ENCODE results near the gene CDH4.

CDH4 gene

GRCh38 chr20:61786230-61786629, 534.2 kb downstream of the CDH4 start:
- in situ Hi-C loops (cut with MboI; ENCODE audit: low sequenced_read_pairs): no loop called here

DNA sequence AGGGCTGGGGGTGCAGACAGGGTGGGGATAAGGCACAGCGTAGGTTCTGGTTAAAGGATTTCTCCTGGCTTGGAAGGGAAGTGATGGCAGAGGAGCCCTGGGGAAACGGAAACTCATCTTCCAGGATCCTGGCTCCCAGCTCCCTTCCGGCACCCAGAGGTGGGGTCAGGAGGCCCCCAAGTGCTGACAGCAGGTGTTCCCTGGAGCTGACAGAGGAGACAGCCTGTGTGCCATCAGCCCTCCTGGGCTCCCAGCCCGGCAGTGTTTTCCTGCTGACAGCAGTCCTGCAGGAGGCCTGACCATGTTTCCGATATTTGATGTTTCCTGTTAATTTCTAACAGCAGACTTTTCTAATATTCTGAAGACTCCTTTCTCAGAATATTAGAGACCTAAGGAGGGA, 536.3 kb downstream of the CDH4 start:
- in situ Hi-C loops (cut with MboI; ENCODE audit: low sequenced_read_pairs): no loop called here

- in situ Hi-C loops (cut with MboI; ENCODE audit: low sequenced_read_pairs): no loop called here
These were observed 537.3 kb downstream of the CDH4 start for GRCh38 chr20:61789329-61789728.

DNA sequence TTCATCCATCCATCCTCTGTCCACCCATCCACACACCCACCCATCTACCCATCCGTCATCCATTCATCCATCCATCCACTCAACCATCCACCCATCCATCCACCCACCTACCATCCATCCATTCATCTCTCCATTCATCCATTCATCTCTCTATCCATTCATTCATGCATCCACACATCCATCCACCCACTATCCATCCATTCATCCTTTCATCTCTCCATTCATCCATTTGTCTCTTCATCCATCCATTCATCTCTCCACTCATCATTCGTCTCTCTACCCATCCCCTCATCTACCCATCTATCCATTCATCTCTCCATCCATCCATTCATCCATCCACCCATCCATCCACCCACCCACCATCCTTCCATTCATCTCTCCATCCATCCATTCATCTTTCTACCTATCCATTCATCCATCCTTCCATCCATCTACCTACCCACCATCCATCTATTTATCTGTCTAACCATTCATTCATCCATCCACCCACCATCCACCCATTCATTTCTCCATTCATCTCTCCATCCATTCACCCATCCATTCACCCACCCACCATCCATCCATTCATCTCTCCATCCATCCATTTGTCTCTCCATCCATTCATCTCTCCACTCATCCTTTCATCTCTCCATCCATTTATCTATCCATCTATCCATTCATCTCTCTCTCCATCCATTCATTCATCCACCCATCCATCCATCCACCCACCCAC, 538.2 kb downstream of the CDH4 start:
- in situ Hi-C loops (cut with MboI; ENCODE audit: low sequenced_read_pairs): no loop called here

- in situ Hi-C loops (cut with MboI; ENCODE audit: low sequenced_read_pairs): no loop called here
These were observed 539.9 kb downstream of the CDH4 start for GRCh38 chr20:61791995-61792394.

GRCh38 chr20:61795669-61796630, 543.9 kb downstream of the CDH4 start:
- in situ Hi-C loops (cut with MboI; ENCODE audit: low sequenced_read_pairs): no loop called here

- in situ Hi-C loops (cut with MboI; ENCODE audit: low sequenced_read_pairs): no loop called here
These were observed 544.7 kb downstream of the CDH4 start for GRCh38 chr20:61796738-61797137.

DNA sequence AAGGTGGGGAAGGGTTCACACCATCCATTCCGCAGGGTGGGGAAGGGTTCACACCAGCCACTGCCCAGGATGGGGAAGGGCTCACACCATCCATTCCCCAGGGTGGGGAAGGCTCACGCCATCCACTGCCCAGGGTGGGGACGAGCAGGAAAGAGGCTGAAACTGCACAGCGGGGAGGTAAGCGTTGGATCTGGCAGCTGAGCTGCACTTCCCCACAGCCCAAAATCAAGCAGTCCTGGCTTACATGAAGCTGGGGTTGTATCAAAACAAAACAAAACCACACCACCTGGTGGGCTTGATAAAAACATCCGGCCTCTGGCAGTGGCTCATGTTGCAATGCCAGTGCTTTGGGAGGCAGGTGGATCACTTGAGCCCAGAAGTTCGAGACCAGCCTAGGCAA, 545.1 kb downstream of the CDH4 start:
- in situ Hi-C loops (cut with MboI; ENCODE audit: low sequenced_read_pairs): no loop called here

- in situ Hi-C loops (cut with MboI; ENCODE audit: low sequenced_read_pairs): no loop called here
These were observed 545.9 kb downstream of the CDH4 start for GRCh38 chr20:61797971-61798411.

DNA sequence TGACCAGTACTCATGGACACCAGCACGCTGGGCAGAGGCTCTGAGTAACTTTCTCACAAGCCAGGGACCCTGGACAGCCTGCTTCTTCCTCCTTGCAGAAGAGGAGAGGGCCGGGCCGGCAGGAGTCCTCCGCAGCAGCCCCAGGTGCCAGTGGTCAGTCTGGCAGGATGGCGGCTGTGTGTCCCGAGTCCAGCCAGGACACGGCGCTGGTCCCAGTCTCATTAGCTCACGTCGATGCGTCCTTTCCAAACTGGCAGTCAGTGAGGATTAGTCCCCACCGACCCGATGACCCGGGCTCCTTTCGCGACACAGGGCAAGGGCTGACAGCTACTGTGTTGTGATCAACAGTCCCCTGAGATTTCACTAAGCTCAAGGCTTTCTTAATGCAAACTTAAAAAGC, 546.6 kb downstream of the CDH4 start:
- in situ Hi-C loops (cut with MboI; ENCODE audit: low sequenced_read_pairs): no loop called here

DNA sequence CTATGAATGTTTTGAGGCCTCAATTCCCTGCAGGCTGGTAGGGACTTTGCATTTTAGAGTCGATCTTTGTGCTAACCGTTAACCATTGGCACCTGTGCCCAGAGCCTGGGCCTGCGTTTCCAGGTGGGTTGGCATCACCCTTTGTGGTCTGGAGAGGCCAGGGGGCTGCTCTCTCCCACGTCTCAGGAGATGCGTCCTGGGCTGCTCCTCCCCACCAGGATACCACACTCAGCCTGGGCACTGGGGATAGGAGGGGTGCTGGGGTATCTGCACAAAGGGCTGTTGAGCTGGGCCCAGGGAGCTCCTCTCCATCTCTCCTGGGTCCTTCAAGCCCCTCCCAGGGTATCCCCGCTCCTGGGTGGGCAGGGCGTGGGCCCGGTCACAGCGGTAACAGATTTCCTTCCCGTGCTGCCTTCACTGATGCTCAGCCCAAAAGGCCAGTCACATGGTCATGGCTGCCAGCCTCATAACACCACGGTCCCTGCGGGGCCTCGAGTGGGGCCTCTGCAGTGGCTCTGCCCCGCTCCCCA, 547.4 kb downstream of the CDH4 start:
- in situ Hi-C loops (cut with MboI; ENCODE audit: low sequenced_read_pairs): no loop called here

GRCh38 chr20:61799928-61800327, 547.9 kb downstream of the CDH4 start:
- in situ Hi-C loops (cut with MboI; ENCODE audit: low sequenced_read_pairs): no loop called here

- in situ Hi-C loops (cut with MboI; ENCODE audit: low sequenced_read_pairs): no loop called here
These were observed 548.5 kb downstream of the CDH4 start for GRCh38 chr20:61800359-61801064.

DNA sequence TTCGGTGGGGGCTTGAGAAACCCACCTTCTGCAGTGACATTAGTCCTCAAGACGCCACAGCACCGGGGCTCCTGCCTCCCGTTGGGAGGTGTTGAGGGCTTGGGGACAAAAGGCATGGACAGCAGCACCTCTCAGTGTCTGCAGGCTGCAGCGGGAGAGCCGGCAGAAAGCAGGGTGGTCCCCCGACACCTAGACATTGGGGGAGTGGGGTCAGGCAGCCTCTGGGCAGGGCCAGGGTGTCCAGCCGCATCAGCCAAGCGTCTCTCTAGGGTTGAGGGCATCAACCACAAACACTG, 549.0 kb downstream of the CDH4 start:
- in situ Hi-C loops (cut with MboI; ENCODE audit: low sequenced_read_pairs): no loop called here

- in situ Hi-C loops (cut with MboI; ENCODE audit: low sequenced_read_pairs): no loop called here
These were observed 549.4 kb downstream of the CDH4 start for GRCh38 chr20:61801428-61801827.

DNA sequence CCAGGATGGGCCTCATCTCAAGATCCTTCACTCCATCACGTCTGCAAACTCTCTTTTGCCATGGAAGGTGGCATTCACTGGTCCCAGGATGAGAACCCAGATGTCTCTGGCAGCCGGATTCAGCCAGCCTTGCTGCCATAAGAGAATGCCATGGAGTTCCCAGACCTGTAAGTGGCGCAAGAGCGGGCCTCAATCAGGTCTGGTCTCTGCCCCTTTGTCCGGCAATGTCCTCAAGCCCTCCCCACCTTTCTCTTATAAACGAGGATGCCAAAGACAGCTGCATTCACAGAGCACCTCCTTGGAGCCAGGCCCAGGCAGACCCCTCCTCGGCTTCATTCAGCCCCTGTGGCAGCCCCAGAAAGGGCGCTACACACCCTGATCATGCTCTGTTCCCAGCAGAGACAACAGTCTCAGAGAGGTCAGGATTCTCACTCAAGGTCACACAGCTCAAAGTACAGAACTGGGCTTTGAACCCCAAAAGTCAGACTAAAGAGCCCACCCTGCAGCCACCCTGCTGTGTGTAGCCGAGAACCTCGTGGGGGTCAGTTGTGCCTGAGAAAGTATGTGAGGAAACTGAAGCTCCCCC, 549.9 kb downstream of the CDH4 start:
- in situ Hi-C loops (cut with MboI; ENCODE audit: low sequenced_read_pairs): no loop called here

- in situ Hi-C loops (cut with MboI; ENCODE audit: low sequenced_read_pairs): no loop called here
These were observed 550.8 kb downstream of the CDH4 start for GRCh38 chr20:61802721-61803311.

DNA sequence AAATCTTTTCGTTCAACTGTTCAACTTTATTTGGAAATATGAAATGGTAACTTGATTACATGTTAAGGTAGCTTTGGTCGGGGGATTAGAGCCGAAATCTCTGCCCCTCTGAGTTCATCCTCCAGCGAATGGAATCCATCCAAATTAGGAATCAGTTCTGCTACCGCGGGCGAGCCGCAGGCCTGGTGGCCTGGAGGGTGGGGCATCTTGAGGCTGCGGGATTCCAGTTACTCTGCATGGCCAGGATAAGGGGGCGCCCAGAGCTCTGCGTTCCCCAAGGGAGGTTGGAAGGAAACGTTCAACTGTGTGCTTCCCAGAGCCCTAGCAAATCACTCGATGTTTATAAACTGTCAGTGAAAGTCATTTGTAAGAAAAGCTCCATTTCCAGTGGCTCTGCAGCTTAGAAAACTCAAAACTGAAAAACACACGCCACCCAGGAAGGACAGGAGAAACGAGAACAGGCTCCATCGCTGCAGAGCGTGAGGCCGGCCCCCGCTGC, 551.4 kb downstream of the CDH4 start:
- in situ Hi-C loops (cut with MboI; ENCODE audit: low sequenced_read_pairs): no loop called here

DNA sequence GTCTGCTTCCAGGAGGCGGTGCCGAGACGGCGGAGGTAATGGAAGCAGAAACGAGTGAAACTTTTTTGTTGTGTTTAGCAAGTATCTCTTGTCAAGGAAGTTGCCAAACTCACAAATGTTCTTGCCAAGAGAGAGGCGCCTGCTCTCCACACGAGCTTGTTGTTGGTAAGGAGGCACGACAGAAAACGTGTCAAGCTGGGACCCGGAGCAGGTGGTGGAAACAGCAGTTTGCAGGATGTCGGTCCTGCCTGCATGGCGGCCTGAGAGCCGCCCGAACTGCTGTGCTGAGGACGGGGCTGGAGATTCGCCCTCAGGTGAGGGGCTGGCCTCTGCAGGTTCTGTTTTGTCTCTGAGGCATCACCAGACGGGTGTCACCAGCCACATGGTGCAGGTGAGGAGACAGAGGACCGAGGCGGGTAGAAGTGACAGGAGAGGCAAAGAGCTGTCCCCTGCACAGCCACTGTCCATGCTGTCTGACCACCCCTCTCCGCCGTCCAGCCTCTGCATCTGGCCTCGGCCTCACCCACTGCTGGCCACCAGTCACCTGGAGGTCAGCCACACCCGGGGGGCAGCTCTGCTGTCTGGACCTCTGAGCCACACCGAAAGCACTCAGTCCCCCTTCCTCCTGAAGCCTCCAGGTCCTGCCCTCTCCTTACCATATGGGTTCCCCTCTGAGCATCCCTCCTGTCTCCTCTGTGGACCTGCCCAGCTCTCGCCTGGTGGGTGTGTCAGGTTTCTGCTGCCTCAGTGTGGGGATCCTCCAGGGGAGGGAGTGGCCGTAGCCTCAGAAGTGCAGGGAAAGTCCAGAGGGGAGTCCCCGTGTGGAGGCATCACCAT, 552.1 kb downstream of the CDH4 start:
- in situ Hi-C loops (cut with MboI; ENCODE audit: low sequenced_read_pairs): no loop called here

Measured in hTERT RPE-1 (cell line).